Measurements from ENCODE around the gene MBOAT1.
"Not testable (repeated sequence)": the region's sequence is repeated elsewhere in the genome, so short reads cannot be mapped to it uniquely, and the experiment has no call there.

Gene MBOAT1

GRCh38 chr6:20204512-20204894 is 7.8 kb downstream of the MBOAT1 start:
- in situ Hi-C loops (cut with MboI; ENCODE audit: low sequenced_read_pairs) = no loop called here

DNA sequence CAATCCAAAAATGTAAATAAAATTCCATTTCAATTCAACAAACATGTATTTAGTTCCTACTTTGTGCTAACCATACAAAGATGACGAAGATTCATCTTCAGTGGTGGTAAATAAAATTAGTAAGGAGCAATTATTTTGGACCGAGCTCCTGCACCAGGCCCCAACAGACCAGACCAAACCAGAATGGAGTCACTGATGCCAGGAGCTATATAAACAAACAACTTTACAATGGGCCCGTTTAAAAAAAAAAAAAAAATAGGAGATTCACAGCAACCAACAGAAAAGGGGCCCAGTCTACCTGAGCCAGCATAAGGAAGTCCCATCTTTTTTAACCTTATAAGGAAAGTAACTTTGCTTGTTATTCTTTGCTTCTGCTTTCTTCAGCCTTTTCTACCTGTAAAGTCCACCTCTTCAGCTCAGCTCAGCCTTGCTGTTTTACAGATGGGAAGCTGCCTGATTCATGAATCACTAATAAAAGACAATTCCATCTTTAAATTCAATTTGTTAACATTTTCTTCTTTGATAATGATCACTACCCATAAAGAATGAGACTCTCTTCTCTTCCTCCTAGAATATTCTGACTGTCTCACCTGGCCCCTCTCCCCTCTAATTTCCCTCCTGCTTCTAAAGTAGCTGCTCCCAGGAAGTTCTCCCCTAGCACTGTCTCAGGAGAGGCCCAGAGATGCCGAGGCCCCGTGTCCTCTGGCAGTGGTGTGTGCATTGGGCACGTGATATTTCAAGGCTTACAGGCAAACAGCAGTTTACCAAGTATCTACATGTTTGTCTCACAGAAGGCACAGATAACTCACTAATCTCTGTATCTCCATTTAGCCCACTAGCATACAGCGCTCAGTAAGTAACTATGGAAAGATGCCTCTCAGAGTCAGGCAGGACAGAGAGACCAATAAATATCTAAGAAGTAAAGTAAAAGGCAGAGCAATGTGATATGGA is 8.4 kb downstream of the MBOAT1 start:
- in situ Hi-C loops (cut with MboI; ENCODE audit: low sequenced_read_pairs) = no loop called here

- in situ Hi-C loops (cut with MboI; ENCODE audit: low sequenced_read_pairs) = no loop called here
Observed at GRCh38 chr6:20202699-20203302, 9.5 kb downstream of the MBOAT1 start.

DNA sequence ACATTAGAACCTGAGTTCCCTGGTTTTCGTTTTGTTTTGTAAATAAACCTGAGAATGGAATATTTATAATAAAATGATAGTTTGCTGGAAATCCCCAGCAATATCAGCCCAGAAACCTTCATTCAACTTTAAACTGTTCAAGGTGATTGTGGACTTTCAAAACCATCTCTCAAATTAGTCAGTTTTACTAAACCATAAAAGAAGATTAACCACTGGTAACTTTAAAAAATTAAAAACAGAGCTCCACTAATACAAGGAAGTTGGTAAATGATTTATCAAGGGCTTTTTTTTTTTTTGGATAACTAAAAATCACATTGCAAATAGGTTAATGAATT is 10.0 kb downstream of the MBOAT1 start:
- in situ Hi-C loops (cut with MboI; ENCODE audit: low sequenced_read_pairs) = no loop called here

DNA sequence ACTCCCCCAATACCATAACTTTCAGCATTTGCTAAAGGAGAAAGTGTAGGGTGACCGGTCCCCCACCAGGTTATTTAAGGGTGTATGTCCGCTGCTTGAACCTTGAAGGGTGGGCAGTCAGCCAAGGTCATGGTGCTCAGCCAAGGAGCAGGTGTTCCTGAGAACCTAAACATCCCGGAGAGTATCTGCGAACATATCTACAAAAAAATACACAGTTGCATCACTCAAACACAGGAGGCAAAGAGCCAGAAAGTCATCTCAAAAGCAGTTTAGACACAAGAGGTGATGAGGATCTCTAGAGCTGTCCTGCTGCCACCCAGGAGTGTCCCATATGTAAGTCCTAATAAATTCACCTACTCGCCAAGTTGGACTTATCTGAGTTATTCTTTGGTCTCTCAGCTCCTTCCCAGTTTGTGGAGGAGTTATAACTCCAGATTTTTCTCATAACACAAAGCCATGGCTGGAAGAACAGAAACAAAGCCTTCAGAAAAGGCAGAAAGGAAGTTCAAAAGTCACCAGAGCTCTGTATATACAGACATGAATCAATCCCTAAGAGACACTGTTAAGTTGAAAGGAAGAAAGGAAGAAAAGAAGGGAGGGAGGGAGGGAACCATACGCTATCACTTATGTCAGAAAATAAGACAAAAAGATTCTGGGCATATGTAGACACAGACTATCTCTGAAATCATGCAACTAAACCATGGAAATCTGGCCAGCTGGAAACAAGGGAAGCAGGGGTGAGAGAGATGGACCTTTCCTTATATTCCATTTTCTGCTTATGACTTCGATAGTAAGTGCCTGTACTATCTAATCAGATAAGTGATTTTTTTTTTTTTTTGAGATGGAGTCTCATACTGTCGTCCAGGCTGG is 11.3 kb downstream of the MBOAT1 start:
- in situ Hi-C loops (cut with MboI; ENCODE audit: low sequenced_read_pairs) = no loop called here

DNA sequence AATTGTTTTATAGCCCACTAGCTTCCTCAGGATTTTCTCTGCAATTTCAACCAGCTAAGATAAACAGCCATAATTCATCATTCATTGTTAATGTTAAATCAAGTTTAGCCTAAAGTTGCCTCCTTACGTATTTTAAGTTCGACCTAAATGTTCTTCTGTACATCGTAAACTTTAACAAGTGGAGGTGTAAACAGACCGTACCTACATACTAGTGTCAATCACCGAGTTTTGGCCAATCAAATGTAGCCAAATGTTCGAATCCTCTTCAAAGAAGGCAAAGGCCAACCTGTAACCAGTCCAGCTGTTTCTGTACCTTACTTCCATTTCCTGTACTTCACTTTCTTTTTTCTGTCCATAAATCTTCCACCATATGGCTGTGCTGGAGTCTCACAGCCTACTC is 13.5 kb downstream of the MBOAT1 start:
- in situ Hi-C loops (cut with MboI; ENCODE audit: low sequenced_read_pairs) = no loop called here

- in situ Hi-C loops (cut with MboI; ENCODE audit: low sequenced_read_pairs) = no loop called here
Observed at GRCh38 chr6:20198156-20198774, 14.0 kb downstream of the MBOAT1 start.

DNA sequence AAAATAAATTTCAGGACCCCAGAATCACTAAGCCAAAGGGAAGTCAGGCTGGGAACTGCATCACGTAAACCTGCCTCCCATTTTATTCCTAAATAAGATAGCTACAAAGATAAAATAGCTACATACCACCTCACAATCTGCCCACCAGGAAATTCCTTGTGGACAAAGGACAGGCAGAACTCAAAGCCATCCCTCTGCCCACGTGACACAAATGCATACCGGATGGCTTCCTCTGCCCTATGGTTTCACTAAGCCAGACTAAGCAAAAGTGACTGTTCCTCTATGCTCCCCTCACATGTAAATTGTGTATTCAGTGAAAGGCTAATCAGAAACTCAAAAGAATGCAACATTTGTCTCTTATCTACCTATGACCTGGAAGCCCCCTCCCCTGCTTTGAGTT is 15.0 kb downstream of the MBOAT1 start:
- in situ Hi-C loops (cut with MboI; ENCODE audit: low sequenced_read_pairs) = no loop called here

DNA sequence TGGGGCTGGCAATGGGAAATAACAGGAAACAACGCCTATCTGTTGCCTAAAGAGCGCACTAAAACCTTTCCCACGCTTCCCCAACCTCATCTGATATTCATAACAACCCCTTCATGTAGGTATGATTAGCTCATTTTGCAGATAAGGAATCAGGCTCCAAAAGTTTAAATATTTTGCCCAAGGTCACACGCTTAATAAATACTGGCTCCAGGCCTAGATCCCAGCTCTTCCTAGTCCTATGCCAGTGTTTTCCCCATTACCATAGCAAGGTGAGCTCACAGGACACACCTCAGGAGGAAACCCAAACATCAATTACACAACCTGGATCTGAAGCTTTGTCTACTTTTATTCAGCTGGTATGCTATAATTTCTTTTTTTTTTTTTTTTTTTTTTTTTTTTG is 19.6 kb downstream of the MBOAT1 start:
- in situ Hi-C loops (cut with MboI; ENCODE audit: low sequenced_read_pairs) = no loop called here

DNA sequence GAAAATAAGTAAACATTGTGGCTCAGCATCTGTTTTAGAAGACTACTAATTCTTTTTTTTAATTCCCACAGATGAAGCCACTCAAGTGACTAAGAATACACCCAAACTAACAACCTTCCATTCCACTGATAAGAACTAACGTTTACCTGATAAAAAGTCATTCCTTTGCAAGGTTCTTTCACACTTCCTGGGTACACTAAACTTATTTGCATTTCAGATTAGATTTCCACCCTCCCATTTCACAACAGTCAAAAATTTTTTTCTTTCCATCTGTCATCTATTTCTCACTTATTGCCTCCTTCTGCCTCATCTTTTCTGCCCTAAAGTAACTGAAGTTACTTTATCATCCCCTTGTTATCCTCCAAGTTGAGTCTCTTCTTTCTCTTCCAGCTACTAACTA is 20.3 kb downstream of the MBOAT1 start:
- in situ Hi-C loops (cut with MboI; ENCODE audit: low sequenced_read_pairs) = no loop called here

DNA sequence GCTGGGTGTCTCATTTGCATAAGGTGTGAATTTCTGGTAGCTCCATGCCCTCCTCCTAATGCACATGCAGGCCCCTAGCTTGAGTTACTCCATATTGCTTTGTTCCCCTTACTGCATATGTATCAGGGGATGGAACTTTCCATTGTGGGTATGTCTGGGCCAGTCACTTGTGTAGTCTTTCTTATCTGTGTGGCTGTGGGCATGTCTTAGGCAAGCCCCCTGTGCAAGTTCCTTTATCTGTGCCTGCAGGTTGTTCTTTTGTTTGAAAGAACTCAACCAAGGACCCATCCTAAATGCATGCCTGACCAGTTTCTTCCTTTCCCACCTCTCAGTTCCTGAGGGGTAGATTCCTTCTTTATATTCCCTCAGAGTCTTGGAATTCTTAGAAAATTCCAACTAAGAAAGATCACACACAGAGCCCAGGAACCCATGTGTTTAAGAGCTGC is 23.6 kb downstream of the MBOAT1 start:
- in situ Hi-C loops (cut with MboI; ENCODE audit: low sequenced_read_pairs) = no loop called here

- in situ Hi-C loops (cut with MboI; ENCODE audit: low sequenced_read_pairs) = no loop called here
Observed at GRCh38 chr6:20186981-20187380, 25.3 kb downstream of the MBOAT1 start.

GRCh38 chr6:20183706-20184105 is 28.6 kb downstream of the MBOAT1 start:
- in situ Hi-C loops (cut with MboI; ENCODE audit: low sequenced_read_pairs) = no loop called here

DNA sequence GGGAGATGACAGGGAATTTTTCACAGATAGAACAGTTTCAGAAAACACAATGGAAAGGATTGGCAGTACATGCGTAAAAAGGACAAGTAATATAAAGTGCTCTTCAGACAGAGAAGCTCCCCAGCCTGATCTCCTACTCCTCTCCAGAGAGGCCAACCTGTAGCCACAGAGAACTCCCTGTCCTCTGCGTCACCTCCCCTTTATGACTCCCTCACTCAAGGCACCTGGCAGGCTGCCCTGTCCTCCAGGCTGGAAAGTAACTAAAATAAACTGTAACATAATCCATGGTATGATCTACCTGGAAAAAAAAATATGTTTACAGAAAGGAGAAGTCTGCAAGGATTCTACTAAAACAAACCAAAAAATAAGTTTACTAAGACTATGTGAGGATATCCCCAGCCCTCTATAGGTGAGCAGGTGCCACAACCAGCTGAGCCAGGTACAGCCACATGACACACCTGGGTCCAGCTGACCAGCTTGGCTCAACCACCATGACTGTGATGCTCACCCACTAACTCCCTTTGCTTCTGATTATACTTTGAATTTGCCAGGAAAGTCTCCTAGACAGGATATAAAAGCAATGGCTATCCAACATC is 29.2 kb downstream of the MBOAT1 start:
- in situ Hi-C loops (cut with MboI; ENCODE audit: low sequenced_read_pairs) = no loop called here

GRCh38 chr6:20182069-20182468 is 30.2 kb downstream of the MBOAT1 start:
- in situ Hi-C loops (cut with MboI; ENCODE audit: low sequenced_read_pairs) = no loop called here

DNA sequence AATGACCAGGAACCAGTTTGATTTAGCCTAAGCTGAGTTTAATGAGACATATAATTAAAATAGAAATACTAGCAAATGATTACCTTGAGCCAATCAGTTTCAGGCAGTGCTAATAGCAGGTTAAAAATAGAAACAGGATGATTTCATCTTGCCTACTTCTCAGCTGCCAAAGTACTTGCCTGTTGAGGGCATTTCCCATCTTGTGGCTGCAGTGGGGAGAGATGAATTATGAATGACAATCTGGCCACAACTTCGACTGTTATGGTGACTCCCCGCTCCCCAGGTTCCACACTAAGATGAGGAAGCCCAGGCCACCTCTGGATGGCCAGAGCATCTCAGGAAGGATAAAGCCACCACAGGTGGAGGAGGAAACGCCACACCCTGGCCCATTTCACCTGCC is 31.3 kb downstream of the MBOAT1 start:
- in situ Hi-C loops (cut with MboI; ENCODE audit: low sequenced_read_pairs) = no loop called here

- in situ Hi-C loops (cut with MboI; ENCODE audit: low sequenced_read_pairs) = not testable (repeated sequence)
Observed at GRCh38 chr6:20179287-20180045, 32.8 kb downstream of the MBOAT1 start.

DNA sequence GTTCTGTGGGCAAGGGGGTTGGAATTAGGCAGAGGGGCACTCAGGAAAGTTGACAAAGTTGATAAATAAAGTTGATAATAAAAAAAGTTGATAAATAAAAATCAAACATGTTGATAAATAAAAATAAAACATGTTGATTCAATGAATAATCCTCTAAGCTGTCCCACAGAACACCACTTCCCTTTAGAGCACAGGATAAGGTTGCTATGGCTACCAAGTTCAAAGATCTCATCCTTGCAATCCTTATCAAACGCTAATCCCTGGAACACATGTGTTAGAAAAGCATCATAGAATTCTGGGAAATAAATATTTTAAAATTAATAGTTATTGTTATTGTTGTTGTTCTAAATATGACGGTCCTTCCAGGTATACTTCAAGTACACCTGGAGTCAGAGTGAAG is 33.9 kb downstream of the MBOAT1 start:
- in situ Hi-C loops (cut with MboI; ENCODE audit: low sequenced_read_pairs) = no loop called here

GRCh38 chr6:20175810-20176410 is 36.4 kb downstream of the MBOAT1 start:
- in situ Hi-C loops (cut with MboI; ENCODE audit: low sequenced_read_pairs) = no loop called here
